HG02981 (cell line): ENCODE data around the gene COP1.

ENCODE experiments used
- ATAC-seq: cut with Tn5 transposase; IDR thresholded peaks from one replicate; pipeline ENCODE4 v1.9.1; 2021; ENCODE audit warnings: mild to moderate bottlenecking, moderate library complexity; ENCODE audit not compliant: unreplicated experiment

Gene COP1

DNA sequence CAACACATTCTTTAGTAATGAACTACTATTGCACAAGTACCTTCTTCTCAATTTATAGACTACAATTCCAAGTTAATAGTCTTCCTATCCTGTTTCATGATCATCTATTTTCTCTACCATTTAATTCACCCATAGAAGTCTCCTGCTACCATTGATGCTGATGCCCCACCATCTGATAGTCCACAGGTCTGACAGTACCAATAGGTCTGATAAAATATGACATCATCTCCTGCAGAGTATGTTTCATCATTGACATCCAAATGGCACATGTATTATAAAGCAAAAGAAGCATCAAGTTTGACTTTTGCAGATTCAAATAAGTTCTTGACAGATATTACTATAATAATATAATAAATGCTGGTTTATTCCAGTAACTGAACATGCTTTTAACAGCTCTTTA is 5.5 kb downstream of the COP1 start:
- no peak for ATAC-seq

GRCh38 chr1:176199707-176200106 is 7.4 kb downstream of the COP1 start:
- ATAC-seq, result peak; percentile 66

DNA sequence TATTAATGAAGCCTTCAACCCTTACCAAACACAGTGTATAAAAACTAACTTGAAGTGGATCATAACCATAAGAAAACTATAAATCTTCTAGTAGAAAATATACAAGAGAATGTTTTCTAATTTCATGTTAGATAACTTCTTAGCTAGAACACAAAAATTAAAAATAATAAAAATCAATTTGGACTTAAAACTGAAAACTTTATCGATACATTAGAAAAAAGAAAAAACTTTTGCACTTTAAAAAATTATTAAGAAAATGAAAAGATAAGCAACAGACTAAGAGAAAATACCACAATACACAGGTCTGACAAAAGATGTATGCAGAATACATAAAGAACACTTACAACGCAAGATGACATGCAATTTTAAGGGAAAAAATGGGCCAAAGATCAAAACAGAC is 8.7 kb downstream of the COP1 start:
- ATAC-seq, result no peak

DNA sequence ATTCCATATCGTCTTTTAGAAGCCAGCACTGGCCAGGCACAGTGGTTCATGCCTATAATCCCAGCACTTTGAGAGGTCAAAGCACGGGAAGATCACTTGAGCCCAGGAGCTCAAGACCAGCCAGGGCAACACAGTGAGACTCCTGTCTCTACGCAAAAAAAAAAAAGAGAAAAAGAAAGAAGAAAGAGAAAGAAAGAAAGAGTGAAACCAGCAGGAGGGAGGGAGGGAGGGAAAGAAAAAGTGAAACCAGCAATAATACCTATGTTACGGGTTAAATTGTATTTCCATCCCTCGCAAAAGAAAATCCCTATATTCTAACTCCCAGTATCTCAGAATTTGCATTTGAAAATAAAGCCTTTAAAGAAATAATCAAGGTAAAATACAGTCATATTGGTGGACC is 10.4 kb downstream of the COP1 start:
- no peak for ATAC-seq

GRCh38 chr1:176195547-176195946 is 11.5 kb downstream of the COP1 start:
- ATAC-seq, result no peak

- no peak for ATAC-seq
Measured at GRCh38 chr1:176193663-176194062, 13.4 kb downstream of the COP1 start.

GRCh38 chr1:176193023-176193422 is 14.1 kb downstream of the COP1 start:
- ATAC-seq, result peak; percentile 94

DNA sequence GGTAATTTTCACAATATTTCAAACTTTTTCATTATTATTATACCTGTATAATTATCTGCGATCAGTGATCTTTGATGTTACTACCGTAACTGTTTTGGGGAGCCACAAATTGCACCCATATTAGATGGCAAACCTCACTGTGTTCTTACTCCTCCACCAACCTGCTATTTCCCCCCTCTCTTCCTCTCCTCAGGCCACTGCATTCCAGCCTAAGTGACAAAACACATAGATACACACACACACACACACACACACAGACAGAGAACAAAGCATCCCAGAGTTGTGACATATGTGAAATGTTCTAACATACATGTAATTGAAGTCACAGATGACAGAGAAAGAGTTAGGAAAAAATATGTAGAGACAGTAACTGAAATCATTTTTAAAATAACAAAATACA is 18.5 kb downstream of the COP1 start:
- ATAC-seq, result no peak

- ATAC-seq, result no peak
Measured at GRCh38 chr1:176187001-176187400, 20.1 kb downstream of the COP1 start.

DNA sequence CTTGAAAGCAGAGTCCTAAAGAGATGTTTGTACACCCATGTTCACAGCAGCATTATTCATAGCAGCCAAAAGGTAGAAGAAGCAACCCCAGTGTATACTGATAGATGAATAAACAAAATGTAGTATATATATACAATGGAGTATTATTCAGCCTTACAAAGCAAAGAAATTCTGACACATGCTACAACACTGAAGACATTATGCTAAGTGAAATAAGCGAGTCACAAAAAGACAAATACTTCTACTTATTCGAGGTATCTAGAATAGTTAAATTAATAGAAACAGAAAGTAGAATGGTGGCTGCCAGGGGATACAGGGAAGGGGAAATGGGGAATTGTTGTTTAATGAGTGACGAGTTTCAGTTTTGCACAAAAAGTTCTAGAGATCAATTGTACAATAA is 23.5 kb downstream of the COP1 start:
- peak; percentile 51 for ATAC-seq

DNA sequence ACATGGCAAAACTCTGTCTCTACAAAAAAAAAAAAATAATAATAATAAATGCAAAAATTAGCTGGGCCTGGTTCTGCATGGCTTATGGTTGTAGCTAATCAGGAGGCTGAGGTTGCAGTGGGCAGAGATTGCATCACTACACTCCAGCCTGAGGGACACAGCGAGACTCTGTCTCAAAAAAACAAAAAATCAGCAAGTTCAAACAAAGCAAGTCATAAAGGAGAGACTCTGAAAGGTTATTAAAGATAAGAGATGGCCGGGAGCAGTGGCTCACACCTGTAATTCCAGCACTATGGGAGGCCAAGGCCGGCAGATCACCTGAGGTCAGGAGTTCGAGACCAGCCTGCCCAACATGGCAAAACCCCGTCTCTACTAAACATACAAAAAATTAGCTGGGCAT is 28.8 kb downstream of the COP1 start:
- no peak for ATAC-seq

DNA sequence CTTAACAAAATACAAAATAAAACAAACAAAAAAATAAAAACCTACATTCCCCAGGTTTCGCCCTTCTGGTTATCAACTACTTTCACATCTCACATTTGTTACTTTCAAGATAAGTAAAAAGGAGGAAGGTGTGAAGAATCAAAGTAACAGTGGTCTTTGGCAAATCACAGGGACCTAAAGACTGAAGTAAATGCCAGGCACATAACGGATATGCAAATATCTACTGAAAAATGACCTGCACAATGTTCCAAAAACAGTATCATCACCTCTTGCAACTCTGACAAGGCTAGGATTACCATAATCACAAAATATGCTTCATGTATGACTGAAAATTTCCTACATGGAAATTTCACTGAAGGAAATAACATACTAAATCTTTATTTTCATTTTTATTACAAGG is 29.3 kb downstream of the COP1 start:
- peak; percentile 76 for ATAC-seq

GRCh38 chr1:176174108-176174507 is 33.0 kb downstream of the COP1 start:
- no peak for ATAC-seq

DNA sequence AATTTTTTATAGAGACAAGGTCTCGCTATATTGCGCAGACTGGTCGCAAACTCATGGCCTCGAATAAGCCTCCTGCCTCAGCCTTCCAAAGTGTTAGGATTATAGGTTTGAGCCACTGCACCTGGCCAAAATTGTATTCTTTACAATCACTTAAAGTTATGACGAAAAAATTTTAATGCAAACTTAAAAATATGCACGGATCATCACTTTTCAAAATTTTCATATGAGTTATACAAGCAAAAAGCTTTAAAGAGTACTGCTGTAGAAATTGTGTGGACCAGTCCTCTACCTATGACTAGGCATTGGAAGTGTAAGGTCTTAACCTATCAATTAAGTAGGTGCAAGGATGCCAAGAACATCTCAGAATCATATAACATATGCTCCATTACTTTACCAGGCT is 34.9 kb downstream of the COP1 start:
- no peak for ATAC-seq

DNA sequence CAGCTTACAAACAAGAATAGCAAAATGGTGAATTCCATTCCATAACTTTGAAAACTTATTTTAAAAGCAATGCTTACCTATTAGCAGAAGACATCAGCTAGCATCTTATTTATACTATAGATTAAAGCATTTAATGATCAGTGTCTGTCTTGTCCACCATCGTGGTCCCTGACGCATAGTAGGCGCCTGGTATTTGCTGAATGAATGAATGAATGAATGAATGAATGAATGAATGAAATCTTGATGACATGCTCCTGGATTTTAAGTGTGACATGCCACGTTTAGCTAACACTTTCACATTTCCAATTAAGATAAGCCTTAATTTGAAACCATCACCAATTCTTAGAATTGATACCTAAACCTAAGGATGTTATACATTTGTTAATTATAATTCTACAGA is 39.9 kb downstream of the COP1 start:
- no peak for ATAC-seq

GRCh38 chr1:176165573-176165972 is 41.5 kb downstream of the COP1 start:
- no peak for ATAC-seq

GRCh38 chr1:176164014-176164678 is 42.9 kb downstream of the COP1 start:
- ATAC-seq, result no peak

- ATAC-seq, result no peak
Measured at GRCh38 chr1:176159993-176160392, 47.1 kb downstream of the COP1 start.

- ATAC-seq, result no peak
Measured at GRCh38 chr1:176157995-176158394, 49.1 kb downstream of the COP1 start.

DNA sequence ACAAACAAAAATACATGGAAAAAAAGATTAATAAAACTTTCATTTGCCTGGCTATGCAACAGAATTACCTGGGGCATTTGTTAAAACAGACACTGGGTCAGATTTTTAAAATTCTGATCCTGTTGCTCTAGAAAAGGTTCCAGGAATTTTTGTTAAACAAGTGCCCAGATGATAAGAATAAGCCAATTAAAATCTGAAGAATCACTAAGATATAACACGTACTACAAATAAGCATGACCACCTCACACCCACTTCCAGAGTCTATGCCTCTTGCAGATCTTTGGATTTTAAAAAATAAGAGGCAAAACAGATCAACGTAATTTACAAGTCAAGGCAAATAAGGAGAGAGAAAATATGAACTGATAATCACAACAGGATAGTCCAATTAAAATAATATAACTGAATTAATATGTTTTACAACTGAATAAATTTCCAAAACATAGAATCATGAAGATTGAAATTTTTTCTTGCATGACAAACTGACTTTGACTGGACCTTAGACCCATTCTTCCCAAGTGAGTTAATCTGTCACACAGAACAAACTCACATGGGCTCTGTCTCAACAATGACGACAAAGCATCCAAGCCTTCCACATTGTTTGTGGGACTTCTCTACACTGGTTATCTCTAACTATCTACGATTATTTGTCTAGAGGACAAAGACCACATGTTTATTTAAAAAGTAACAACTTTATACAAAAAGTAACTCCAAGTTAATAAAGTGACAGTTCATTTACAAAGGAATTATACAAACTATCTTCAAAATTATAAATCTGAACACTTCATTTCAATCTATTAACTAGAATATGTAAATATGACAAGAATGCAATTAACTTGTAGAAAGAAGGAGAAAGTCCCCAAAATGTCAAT is 56.9 kb downstream of the COP1 start:
- ATAC-seq, result no peak

DNA sequence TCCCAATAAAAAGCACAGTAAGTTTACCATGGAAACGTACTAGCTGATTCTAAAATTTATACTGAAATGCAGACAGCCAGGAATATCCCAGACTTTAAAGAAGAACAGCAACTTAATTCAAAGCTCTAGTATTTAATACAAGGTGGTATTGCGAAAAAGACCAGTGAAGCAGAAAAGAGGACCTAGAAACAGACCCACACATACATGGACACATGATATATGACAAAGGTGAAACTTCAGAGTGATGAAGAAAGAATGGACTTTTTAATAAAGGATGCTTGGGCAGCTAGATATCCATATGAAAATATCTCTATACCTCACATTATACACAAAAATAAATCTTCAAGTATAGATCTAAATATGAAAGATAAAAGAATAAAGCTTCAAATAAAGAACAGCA is 62.6 kb downstream of the COP1 start:
- ATAC-seq, result no peak

- ATAC-seq, result no peak
Measured at GRCh38 chr1:176142973-176143372, 64.1 kb downstream of the COP1 start.
